Ramos (cell line): ENCODE measurements around the gene ACY1.
"Not testable (repeated sequence)": the region's sequence is repeated elsewhere in the genome, so short reads cannot be mapped to it uniquely, and the experiment has no call there.

Experiments
- in situ Hi-C: fragments of 300-500 bp; cut with MboI; formaldehyde crosslinking; loops from one replicate; pipeline ENCODE4 v1.14.3; 2022; ENCODE audit warnings: low sequenced_read_pairs; ENCODE audit not compliant: unreplicated experiment

Gene ACY1

DNA sequence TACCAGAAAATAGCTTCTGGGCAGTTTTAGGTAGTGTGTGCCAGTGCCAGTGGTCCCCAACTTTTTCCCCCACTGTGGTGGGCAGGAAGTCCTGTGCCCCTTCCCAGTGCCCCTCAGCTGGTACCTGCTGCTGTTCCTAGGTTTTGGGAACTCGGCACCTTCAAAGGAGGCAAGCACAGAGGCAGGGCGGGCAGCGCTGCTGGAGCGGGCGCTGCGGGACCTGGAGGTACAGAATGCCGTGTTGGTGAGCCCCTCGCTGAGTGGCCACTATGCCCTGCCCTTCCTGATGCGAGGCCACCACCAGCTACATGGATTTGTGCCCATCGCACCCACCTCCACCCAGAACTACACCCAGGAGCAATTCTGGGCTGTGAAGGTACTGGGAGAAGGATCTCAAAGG lies 3.1 kb upstream of the ACY1 start:
- in situ Hi-C loops: no loop called here

DNA sequence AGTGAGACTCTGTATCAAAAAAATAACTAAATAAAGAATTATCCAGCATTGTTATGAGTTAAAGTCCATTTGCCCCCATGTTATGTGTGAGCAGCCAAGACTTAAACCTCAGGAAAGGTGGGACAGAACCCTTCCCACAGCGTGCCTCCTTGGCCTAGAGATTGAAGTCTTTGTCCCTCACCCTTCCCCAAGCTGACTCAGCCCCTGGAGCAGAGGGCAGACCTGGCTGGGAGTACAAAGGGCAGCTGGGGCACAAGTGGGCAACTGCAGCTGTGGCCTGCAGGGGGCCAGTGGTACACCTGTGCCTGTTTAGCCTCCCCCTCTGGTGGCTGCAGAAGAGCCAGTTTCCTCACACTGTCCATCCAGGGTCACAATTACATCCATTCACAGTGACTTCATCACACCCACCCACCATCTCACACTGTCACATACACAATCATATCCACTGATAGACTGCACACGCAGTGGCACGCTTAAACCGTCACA lies 940 bp upstream of the ACY1 start:
- in situ Hi-C loops: no loop called here

DNA sequence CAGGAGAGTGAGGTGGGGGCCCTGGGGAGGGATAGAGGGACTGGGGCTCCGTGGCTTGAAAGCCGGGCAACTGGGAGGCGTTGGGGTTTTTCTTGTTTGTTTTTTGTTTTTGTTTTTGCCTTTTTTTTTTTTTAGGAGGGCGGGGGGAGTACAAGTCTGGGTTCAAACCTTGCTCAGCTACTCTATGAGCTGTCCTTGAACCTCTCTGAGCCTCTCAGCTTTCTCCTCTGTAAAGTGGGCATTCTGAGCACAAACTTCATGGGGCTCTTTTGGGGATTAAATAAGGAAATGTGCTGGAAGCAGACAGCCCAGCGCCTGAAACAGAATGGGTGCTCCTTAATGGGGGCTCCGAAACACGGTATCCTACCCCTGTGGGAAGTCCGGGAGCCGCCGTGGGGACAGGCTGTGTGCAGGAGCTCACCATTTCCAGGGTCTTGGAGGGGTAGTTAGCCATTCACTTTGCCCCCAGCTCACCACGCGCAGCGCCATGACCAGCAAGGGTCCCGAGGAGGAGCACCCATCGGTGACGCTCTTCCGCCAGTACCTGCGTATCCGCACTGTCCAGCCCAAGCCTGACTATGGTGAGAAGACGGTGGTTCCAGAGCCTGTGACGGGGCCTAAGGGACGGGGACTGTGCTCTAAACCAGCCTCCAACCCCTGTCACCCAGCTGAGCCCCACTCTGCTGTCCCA lies 388 bp downstream of the ACY1 start:
- in situ Hi-C loops: no loop called here

DNA sequence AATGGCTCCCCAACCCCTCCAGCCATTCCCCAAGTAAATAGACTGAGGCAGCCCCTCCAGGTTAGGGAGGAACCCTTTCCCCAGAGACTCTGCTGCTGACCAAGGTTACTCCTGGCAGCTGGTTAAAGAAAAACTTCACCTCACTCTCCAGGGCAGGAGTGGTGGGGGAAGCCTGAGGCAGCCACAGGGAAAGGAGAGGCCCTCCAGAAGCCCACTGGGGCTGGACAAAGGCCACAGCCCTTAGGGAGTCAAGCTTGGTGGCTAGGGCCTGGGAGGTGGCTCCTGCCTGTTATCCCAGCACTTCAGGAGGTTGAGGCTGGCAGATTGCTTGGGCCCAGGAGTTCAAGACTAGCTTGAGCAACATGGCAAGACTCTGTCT lies 923 bp downstream of the ACY1 start:
- in situ Hi-C loops: no loop called here

DNA sequence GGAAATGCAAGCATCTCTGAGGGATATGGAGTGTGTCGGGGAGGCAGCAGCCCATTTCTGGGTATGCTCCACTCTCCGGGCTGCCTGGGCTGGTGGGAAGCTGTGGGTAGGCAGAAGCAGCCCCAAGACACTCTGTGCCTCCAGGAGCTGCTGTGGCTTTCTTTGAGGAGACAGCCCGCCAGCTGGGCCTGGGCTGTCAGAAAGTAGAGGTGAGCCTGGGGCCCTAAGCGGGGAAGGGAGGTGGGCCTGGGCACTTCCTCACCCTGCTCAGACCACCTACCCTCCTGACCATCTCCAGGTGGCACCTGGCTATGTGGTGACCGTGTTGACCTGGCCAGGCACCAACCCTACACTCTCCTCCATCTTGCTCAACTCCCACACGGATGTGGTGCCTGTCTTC lies 1.7 kb downstream of the ACY1 start:
- in situ Hi-C loops: no loop called here

DNA sequence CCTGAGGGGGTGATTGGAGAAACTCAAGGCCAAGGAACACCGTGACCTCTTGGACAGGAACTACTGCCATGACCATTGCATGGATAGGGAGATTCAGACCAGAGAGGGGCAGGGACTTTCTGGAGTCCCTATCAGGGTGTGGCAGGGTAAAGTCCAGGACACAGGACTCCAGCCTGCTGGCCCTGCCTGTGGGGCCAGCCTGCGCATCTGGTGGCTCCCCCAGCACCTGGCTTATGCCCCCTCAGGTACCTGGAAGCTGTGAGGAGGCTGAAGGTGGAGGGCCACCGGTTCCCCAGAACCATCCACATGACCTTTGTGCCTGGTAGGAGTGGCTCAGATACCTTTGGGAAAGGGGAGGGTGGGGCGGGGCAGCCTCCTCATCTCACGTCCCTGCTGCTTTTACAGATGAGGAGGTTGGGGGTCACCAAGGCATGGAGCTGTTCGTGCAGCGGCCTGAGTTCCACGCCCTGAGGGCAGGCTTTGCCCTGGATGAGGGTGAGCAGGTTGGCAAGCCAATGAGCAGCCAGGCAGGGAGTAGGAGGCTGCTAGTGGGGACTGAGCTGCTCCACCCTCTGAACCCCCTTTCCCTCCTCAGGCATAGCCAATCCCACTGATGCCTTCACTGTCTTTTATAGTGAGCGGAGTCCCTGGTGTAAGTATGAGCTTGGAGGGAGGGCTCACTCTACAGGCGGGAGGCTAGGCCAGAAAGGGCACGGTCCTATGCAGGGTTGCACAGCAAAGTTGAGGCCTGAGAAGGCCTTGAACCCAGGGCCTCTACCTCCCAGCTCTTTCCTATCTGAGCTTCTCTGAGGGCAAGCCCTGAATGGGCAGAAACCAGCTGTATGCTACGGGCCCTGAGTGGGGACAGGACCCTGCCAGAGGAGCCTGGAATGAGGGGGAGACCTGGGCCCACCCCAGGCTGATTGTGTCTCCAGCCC lies 2.9 kb downstream of the ACY1 start:
- in situ Hi-C loops: no loop called here

DNA sequence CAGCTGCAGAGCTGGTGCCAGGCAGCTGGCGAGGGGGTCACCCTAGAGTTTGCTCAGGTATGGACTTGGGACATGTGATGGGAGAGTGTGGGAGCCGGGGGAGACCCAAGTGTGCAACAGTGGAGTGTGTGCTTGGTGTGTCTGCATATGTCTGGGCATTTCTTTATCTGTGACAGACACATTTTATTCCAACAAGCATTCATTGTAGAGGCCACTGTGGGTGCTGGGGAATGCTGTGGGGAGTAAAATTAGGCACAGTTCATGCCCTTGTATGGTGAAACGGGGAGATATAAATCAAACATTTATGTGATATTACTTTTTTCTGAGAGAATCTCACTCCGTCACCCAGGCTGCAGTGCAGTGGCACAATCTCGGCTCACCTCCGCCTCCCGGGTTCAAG lies 4.2 kb downstream of the ACY1 start:
- in situ Hi-C loops: no loop called here

DNA sequence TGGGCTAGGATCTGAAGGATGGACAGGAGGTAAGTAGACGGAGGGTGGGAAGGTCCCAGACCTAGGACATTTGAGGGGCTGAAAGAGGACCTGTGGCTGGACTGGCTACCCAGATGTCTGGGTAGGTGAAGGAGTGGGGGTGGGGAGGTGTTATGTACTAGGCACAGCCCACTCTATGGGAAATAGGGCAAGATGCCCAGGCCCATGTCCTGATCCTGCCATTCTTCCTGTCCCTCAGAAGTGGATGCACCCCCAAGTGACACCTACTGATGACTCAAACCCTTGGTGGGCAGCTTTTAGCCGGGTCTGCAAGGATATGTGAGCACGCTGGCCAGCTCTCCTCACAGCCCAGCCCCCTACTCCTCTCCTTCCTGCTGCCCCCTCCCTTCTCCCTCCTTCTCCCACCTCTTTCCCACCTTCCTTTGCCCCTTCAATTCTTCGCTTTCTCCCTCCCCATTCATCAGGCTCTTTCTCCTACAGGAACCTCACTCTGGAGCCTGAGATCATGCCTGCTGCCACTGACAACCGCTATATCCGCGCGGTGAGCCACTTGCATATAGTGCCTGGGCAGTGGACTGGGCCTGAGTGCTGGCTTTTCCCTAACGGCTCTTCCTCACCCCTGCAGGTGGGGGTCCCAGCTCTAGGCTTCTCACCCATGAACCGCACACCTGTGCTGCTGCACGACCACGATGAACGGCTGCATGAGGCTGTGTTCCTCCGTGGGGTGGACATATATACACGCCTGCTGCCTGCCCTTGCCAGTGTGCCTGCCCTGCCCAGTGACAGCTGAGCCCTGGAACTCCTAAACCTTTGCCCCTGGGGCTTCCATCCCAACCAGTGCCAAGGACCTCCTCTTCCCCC lies 5.2 kb downstream of the ACY1 start:
- in situ Hi-C loops: no loop called here

DNA sequence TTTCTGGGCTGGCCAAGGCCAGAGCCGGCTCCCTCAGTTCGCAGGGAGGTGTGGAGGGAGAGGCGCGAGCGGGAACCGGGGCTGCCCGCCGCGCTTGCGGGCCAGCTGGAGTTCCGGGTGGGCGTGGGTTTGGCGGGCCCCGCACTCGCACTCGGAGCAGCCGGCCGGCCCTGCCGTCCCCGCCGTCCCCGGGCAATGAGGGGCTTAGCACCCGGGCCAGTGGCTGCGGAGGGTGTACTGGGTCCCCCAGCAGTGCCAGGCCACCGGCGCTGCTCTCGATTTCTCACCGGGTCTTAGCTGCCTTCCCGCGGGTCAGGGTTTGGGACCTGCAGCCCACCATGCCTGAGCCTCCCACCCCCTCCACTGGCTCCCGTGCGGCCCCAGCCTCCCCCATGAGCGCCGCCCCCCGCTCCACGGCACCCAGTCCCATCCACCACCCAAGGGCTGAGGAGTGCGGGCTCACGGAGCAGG lies 7.2 kb downstream of the ACY1 start:
- in situ Hi-C loops: not testable (repeated sequence)

DNA sequence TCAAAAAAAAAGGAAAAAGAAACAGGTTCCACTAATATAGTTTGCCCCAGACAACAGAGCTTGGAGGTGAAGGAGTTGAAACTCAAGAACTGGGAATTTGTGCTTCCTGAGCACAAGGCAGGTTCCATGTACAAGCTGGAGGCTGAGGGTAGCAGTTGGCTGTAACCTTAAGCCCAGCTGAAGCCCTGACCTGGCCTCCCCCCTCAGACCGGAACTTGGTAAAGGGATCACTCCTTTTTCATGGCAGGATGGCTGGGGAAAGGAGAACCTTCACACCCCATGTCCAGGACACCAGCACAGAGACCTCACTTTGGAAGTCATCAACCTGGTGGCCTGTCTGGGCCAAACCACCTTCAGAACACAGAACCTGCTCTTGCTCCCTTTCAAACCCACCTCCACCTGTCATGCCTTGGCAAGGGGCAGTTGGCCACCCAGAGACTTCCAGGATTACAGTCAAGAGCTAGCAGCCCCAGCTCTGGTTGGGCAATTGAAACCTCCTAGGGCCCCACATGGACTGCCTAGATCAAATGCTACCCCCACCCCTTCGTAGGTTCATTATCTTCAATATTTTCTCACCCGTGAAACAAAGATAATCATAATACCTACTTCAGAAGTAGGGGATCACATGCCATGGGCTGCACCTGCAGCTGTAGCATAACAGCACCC lies 8.8 kb downstream of the ACY1 start:
- in situ Hi-C loops: no loop called here

DNA sequence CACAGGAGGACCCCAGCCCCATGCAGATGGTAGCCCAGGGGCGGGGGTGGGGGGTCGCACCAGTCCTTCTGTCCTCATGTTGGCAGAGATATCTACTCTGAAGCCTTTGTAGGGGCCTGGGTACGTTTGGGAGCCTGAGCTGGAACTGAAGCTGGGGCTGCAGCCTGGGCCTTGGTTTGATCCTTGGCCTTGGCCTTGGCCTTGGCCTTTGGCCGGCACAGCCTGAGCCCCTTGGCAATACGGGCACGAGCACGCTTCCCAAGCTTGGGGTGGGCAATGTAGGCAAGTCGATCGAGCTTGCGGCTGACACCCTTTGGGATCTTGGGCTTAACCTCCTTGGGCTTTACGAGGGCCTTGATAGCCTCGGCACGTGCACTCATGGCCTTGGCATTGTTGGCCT lies 10.3 kb downstream of the ACY1 start:
- in situ Hi-C loops: not testable (repeated sequence)

DNA sequence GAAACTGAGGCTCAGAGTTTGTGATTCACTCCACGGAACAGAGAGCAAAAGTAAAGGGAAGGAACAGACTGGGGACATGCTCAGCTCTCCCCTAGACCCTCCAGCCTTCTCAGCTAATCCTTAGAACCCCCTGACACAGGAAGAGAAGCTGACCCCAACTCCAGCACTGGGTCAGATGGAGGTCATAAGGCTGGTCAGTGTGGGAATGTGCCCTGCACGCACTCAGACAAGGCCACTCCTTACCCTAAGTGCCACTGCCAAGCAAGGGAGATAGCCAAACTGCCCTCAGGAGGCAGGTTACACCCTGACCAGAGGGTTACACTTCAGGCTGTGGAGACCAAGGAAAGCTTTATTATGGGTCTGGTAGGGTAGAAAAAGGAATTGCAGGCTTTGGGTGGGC lies 11.2 kb downstream of the ACY1 start:
- in situ Hi-C loops: no loop called here

DNA sequence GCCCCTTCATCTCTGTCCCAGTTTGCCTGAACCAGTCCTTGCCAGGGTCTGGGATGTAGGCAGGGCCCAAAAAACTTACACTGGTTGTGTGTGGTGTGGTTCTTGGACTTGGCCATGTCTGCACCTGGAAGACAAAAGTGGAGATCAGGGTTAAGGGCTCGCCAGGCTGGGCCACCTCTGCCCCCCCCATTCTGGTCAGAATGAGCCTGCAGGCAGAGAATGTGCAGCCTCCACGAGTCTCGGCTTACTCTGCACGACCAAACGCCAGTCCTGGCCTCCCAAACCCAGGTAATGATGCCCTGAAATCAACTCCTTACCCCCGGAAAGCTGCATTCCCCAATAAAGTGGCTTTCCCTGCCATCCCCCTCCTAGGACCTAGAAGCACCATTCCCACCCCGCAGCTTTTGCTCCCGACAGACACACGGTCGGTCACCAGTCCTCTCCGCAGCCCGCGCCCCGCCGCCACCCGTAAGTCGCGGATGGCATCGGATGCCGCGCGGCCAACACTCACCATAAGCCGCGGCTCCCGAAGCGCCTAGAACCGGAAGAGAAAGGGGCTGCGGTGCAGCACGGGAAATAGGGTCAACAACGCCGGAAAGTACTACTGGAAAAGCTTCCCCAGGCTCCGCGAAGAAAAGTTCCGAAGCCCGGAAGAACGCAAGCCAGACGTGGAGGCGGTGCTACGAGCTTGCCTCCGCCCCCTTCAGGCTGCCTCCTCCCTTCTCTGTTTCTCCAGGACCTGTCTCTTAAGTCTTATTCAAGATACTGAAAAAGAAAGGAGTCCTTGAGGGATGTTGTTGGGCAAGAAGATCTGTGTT lies 12.2 kb downstream of the ACY1 start, which contains the start of gene RPL29:
RPL29 (minus strand) TSS at position 550 of the 818 bp plus-strand sequence; CDS start at position 116, 434 bp downstream.
- in situ Hi-C loops: no loop called here

DNA sequence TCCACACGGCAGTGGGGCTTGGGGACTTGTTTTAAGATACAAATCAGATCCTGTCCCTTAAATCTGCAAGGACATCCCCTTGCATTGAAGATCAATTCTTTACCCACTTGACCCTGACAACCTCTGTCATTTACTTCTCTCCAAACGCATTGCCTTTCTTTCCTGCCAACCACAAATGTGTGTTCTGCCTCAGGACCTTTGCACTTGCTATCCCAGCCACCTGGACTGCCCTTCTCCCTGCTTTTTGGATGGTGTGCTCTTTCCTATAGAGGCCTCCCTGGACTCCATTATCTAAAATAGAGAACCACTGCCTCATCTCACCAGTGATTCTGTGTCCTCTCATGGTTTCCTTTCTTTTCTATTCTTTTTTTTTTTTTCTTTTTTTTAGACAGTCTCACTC lies 13.8 kb downstream of the ACY1 start:
- in situ Hi-C loops: no loop called here

DNA sequence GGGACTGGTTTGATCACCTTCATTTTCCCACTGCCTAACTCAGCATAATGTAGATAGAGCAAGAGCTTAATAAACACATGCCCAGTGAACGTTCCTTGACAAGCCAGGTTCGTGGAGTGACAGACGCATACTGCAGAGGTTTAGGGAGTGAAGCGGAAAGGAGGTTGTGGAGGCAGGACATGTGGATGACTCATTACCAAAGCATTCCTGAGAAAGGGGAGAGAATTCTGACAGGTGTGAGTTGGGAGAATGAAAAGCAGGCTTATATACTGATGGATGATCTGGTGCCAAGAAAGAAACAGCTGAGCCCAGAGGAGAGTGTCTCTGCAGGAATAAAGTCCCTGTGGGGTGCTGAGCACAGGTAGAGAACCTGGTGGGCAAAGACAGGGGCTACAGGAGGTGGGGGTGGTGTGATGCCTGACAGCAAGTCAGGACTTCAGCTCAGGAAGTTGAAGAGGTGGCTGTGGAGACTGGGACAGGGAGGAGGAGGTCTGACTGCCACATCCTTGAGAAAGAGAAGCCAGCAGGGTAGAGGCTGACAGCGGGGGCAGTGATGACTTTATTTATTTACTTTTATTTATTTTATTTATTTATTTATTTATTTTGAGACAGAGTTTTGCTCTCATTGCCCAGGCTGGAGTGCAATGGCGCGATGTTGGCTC lies 14.7 kb downstream of the ACY1 start:
- in situ Hi-C loops: no loop called here

DNA sequence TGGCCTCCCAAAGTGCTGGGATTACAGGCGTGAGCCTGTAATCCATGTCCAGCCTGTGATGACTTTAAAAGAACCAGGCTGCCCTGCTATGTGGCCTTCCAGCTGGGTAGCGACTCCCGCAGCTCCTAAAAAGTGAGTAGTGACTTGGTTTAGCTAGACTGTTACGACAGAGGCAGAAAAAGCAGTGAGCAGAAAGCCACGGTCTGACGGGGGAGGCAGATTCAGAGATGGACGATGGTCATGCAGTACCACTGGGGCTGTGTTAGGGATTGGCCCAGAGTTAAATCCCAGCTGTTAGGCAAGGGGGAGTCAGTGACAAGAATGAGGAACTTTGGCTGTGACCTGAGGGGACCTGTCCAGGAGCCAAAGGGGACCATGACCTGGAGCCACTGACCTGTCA lies 15.4 kb downstream of the ACY1 start:
- in situ Hi-C loops: no loop called here

DNA sequence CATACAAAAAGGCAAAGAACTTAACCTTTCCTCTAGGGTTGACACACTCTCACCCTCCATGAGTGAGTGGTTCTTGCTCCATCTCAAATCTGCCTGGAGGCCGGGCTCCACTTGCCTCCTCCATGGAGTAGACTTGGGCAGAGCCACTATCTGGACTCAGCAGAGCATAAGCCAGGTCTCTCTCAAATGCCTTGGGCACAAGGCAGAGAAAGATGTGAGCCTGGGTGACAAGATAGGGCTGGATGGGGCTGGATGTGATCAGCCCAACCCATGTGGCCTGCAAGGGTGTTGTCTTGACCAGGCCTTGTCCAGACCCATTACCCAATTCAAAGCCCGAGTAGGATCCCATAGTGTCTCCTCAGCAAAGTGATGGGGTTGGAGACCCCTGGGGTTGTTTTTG lies 16.5 kb downstream of the ACY1 start:
- in situ Hi-C loops: loop anchor here (5.0 to 10.0 kb wide), 2 partner anchors 142 to 345 kb away; no protein-coding TSS in a partner anchor

DNA sequence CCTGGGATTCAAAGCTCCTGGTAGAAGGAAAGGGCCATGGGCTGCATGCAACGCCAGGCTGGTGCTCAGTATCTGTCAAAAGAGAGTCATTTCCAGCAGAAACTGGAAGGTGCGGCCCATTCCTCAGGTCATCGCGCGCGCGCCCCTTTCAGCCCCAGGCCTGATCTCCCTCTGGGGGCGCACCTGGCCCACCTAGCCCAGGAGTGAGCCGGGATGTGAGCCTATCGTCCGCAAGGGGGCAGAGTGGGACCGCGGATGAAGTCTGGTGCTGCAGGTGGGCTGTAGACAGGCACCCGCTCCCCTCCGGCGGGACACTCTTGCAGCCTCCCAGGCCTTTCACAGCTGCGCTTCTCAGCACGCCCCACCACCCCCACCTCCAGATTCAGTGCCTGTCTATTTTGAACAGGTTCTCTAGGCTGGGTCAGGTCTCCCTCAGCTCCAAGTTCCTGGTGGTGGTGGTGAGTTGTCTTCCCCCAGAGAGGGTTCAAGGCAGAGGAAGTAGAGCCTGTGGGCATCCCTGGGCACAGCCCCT lies 18.2 kb downstream of the ACY1 start:
- in situ Hi-C loops: loop anchor here (5.0 to 10.0 kb wide), 2 partner anchors 141 to 343 kb away; no protein-coding TSS in a partner anchor
